Measurements from ENCODE around the gene LRRC14B.

Gene LRRC14B

GRCh38 chr5:204966-205670 is 13.8 kb downstream of the LRRC14B start:
- Histone ChIP-seq H3K9me3 (ENCODE audit: control insufficient read depth, low read length) (no peaks in the 10 kb centered on the region), H3K79me2 (peaks cover 10% of the 10 kb centered on the region), H3K4me3 (ENCODE audit: low read depth, low read length) (no peak overlapping the region), H3K4me2 (ENCODE audit: low read length) (no peak overlapping the region), H3K4me1 (no peaks in the 10 kb centered on the region), H3K27me3 (ENCODE audit: control insufficient read depth, insufficient read depth, low read length) (no peaks in the 10 kb centered on the region), H2AFZ (no peak overlapping the region), H3K9ac (no peak overlapping the region), H3K27ac (no peak overlapping the region), H3K36me3 (ENCODE audit: control insufficient read depth, insufficient read depth, low read length) (no peaks in the 10 kb centered on the region)
- TF ChIP-seq CTCF (IDR thresholded peaks at IDR 0.05): no peak

GRCh38 chr5:206406-206805 is 15.1 kb downstream of the LRRC14B start:
- no peak overlapping the region for H3K27ac ChIP-seq
- H3K4me3 ChIP-seq (ENCODE audit: low read depth, low read length): no peak overlapping the region
- no peak overlapping the region for H3K4me2 ChIP-seq (ENCODE audit: low read length)
- peaks cover 14% of the 10 kb centered on the region for H3K79me2 ChIP-seq
- no peak overlapping the region for H2AFZ ChIP-seq
- H3K9me3 ChIP-seq (ENCODE audit: control insufficient read depth, low read length): no peaks in the 10 kb centered on the region
- H3K27me3 ChIP-seq (ENCODE audit: control insufficient read depth, insufficient read depth, low read length): no peaks in the 10 kb centered on the region
- no peaks in the 10 kb centered on the region for H3K36me3 ChIP-seq (ENCODE audit: control insufficient read depth, insufficient read depth, low read length)
- H3K4me1 ChIP-seq: no peaks in the 10 kb centered on the region
- no peak for TF ChIP-seq CTCF (IDR thresholded peaks at IDR 0.05)
- H3K9ac ChIP-seq: no peak overlapping the region

GRCh38 chr5:206927-207536 is 15.7 kb downstream of the LRRC14B start:
- H3K27me3 ChIP-seq (ENCODE audit: control insufficient read depth, insufficient read depth, low read length): no peaks in the 10 kb centered on the region
- H3K79me2 ChIP-seq: peaks cover 13% of the 10 kb centered on the region
- H3K4me1 ChIP-seq: no peaks in the 10 kb centered on the region
- H2AFZ ChIP-seq: no peak overlapping the region
- no peaks in the 10 kb centered on the region for H3K9me3 ChIP-seq (ENCODE audit: control insufficient read depth, low read length)
- no peak overlapping the region for H3K9ac ChIP-seq
- H3K4me3 ChIP-seq (ENCODE audit: low read depth, low read length): no peak overlapping the region
- H3K4me2 ChIP-seq (ENCODE audit: low read length): no peak overlapping the region
- H3K36me3 ChIP-seq (ENCODE audit: control insufficient read depth, insufficient read depth, low read length): no peaks in the 10 kb centered on the region
- no peak overlapping the region for H3K27ac ChIP-seq
- TF ChIP-seq CTCF (IDR thresholded peaks at IDR 0.05): no peak

- H3K9me3 ChIP-seq (ENCODE audit: control insufficient read depth, low read length): no peaks in the 10 kb centered on the region
- peaks cover 11% of the 10 kb centered on the region for H3K79me2 ChIP-seq
- H3K27ac ChIP-seq: no peak overlapping the region
- no peak overlapping the region for H3K4me3 ChIP-seq (ENCODE audit: low read depth, low read length)
- H3K27me3 ChIP-seq (ENCODE audit: control insufficient read depth, insufficient read depth, low read length): no peaks in the 10 kb centered on the region
- H3K9ac ChIP-seq: no peak overlapping the region
- H3K36me3 ChIP-seq (ENCODE audit: control insufficient read depth, insufficient read depth, low read length): no peaks in the 10 kb centered on the region
- H3K4me1 ChIP-seq: no peaks in the 10 kb centered on the region
- no peak for TF ChIP-seq CTCF (IDR thresholded peaks at IDR 0.05)
- H3K4me2 ChIP-seq (ENCODE audit: low read length): no peak overlapping the region
- no peak overlapping the region for H2AFZ ChIP-seq
Observed at GRCh38 chr5:207599-207998, 16.3 kb downstream of the LRRC14B start.

Data from parathyroid adenoma (tissue), 2 donors.